ENCODE measurements around the gene WFDC5. TPM values are rescaled to one million over a fixed set of nuclear protein-coding genes. Genes with fewer than 3 reads are reported as not detected.
"Not testable (repeated sequence)": the region's sequence is repeated elsewhere in the genome, so short reads cannot be mapped to it uniquely, and the experiment has no call there.

Gene WFDC5
- total RNA-seq, 2 donors from 2014 or later = 5.4 TPM; not detected in 1

DNA sequence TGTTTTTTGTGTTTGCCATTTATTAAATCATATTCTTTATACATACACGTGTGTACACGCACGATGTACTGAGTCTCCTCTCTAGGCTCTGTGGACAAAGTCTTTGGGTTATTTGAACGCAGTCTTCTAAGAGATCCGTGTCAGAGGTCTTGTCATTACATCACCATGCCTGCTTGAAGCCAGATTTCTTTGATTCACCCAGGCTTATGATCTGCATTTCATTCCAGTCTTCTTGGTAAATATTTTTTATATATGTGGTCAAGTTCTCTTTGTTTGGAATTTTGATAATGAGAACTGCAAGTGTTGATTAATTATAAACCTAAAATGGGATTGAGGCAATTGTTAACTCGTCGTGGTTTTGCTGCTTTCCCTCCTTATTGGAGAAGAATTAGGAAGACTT is 48.6 kb downstream of the WFDC5 start:
- Mint-ChIP-seq H3K4me3 (no peak overlapping the region), H3K27ac (peak overlapping the region; percentile 22), H3K36me3 (ENCODE audit: low read depth) (peaks cover 98% of the 10 kb centered on the region), H3K27me3 (no peaks in the 10 kb centered on the region), H3K9me3 (no peaks in the 10 kb centered on the region), H3K4me1 (peaks cover 66% of the 10 kb centered on the region)
- no peak for ATAC-seq (replicated peaks)

GRCh38 chr20:45064812-45065211 is 50.2 kb downstream of the WFDC5 start:
- H3K27ac Mint-ChIP-seq = peak overlapping the region; percentile 61
- no peaks in the 10 kb centered on the region for H3K9me3 Mint-ChIP-seq
- no peaks in the 10 kb centered on the region for H3K27me3 Mint-ChIP-seq
- no peak for ATAC-seq (replicated peaks)
- peaks cover 98% of the 10 kb centered on the region for H3K36me3 Mint-ChIP-seq (ENCODE audit: low read depth)
- H3K4me3 Mint-ChIP-seq = peak overlapping the region; percentile 22
- peaks cover 72% of the 10 kb centered on the region for H3K4me1 Mint-ChIP-seq

DNA sequence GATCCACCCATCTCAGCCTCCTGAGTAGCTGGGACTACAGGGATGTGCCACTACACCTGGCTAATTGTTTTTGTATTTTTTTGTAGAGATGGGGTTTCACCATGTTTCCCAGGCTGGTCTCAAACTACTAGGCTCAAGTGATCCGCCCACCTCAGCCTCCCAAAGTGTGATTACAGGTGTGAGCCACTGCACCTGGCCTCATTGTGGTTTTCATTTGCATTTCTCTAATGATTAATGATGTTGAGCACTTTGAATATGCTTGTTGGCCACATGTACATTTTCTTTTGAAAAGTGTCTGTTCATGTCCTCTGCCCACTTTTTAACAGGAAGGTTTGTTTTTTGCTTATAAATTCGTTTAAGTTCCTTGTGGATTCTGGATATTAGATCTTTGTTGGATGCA is 51.9 kb downstream of the WFDC5 start:
- H3K4me1 Mint-ChIP-seq = peaks cover 69% of the 10 kb centered on the region
- ATAC-seq (replicated peaks); H3K27me3 Mint-ChIP-seq; H3K9me3 Mint-ChIP-seq: not testable (repeated sequence)
- peak overlapping the region; percentile 48 for H3K27ac Mint-ChIP-seq
- peak overlapping the region; percentile 27 for H3K4me3 Mint-ChIP-seq
- H3K36me3 Mint-ChIP-seq (ENCODE audit: low read depth) = peaks cover 96% of the 10 kb centered on the region

DNA sequence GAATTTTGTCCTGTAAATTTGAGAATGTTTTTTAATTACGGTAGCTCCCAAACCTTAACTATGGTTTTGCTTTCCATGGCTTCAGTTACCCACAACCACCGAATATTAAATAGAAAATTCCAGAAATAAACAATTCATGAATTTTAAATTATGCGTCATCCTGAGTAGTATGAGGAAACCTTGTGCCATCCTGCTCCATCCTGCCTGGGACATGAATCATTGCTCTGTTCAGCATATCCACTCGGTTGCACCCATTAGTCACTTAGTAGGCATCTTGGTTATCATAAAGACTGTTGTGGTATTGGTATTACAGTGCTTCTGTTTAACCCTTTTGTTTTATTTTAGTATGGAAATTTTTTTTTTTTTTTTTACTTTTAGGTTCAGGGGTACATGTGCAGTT is 53.7 kb downstream of the WFDC5 start:
- peak; percentile 97 for ATAC-seq (replicated peaks)
- Mint-ChIP-seq H3K27ac (peak overlapping the region; percentile 60), H3K36me3 (ENCODE audit: low read depth) (peaks cover 96% of the 10 kb centered on the region), H3K4me3 (no peak overlapping the region), H3K4me1 (peaks cover 56% of the 10 kb centered on the region), H3K27me3 (no peaks in the 10 kb centered on the region), H3K9me3 (no peaks in the 10 kb centered on the region)

DNA sequence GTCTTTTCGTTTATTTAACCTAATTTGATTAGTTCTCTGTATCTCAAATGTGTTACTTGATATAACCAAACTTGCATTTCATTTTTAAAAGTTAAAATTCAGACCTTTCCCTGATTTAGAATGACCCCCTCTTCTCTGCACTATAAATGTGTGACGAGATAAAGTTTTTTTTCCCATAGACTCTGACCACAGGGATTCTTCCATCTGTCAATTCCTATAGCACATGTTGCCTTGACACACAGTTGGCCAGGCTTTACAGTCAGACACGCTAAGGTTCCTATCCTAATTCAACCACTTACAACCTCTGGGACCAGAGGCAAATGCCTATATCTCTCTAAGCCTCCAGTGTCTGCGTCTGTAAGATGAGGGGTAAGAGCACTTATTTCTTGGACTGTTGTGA is 54.7 kb downstream of the WFDC5 start:
- H3K4me3 Mint-ChIP-seq = no peak overlapping the region
- H3K4me1 Mint-ChIP-seq = peaks cover 62% of the 10 kb centered on the region
- H3K27ac Mint-ChIP-seq = peak overlapping the region; percentile 60
- no peaks in the 10 kb centered on the region for H3K9me3 Mint-ChIP-seq
- no peaks in the 10 kb centered on the region for H3K27me3 Mint-ChIP-seq
- H3K36me3 Mint-ChIP-seq (ENCODE audit: low read depth) = peaks cover 98% of the 10 kb centered on the region
- ATAC-seq (replicated peaks) = no peak

Other genes starting within 250 kb of the WFDC5 start
- gene YWHAB, start 229.5 kb downstream of the WFDC5 start, total RNA-seq = 100 to 1,000 TPM; 130 to 236 TPM
- 10 to 100 TPM; 49.3 to 85.9 TPM for gene PABPC1L, start 205.1 kb downstream of the WFDC5 start, total RNA-seq
- 10 to 100 TPM; 40.1 to 44.8 TPM for gene TOMM34, start 154.8 kb downstream of the WFDC5 start, total RNA-seq
- gene STK4, start 148.7 kb downstream of the WFDC5 start, total RNA-seq = 100 to 1,000 TPM; 168 to 215 TPM
- under 1 TPM; 0.15 to 0.24 TPM for gene KCNS1, start 14.0 kb downstream of the WFDC5 start, total RNA-seq
- not detected for gene WFDC12, start 9.3 kb upstream of the WFDC5 start, total RNA-seq
- gene PI3, start 59.7 kb upstream of the WFDC5 start, total RNA-seq = not detected
- gene SEMG1, start 91.9 kb upstream of the WFDC5 start, total RNA-seq = not detected
- not detected for gene SEMG2, start 106.2 kb upstream of the WFDC5 start, total RNA-seq
- gene SLPI, start 139.4 kb upstream of the WFDC5 start, total RNA-seq = not detected
- not detected for gene RBPJL, start 191.7 kb upstream of the WFDC5 start, total RNA-seq
- gene MATN4, start 193.1 kb upstream of the WFDC5 start, total RNA-seq = under 1 TPM; 0.11 to 0.66 TPM
- 10 to 100 TPM; 21.6 to 62.6 TPM for gene SDC4, start 233.2 kb upstream of the WFDC5 start, total RNA-seq
- gene SYS1, start 248.0 kb upstream of the WFDC5 start, total RNA-seq = 10 to 100 TPM; 29.9 to 32.9 TPM